ENCODE data around the gene CERS2. TPM values are rescaled to one million over a fixed set of nuclear protein-coding genes. Genes with fewer than 3 reads are reported as not detected.

The CERS2 gene
- total RNA-seq, 1 experiment from 2014 or later, result 226 TPM

GRCh38 chr1:150961756-150962155 is 12.9 kb downstream of the CERS2 start:
- intact Hi-C loops (cut with micrococcal nuclease; ENCODE audit: unreplicated experiment), result no loop called here
- DNase-seq, result no peak
- CTCF ChIA-PET, result no interaction called here
- Mint-ChIP-seq H3K36me3 (ENCODE audit: insufficient read depth, unreplicated experiment) (peaks cover 89% of the 10 kb centered on the region), H3K4me3 (ENCODE audit: low read depth, unreplicated experiment) (no peak overlapping the region), H3K27me3 (ENCODE audit: unreplicated experiment) (no peaks in the 10 kb centered on the region), H3K4me1 (ENCODE audit: low read depth, unreplicated experiment) (peaks cover 5% of the 10 kb centered on the region), H3K27ac (ENCODE audit: unreplicated experiment) (no peak overlapping the region), H3K9me3 (ENCODE audit: low read depth, unreplicated experiment) (no peaks in the 10 kb centered on the region)
- TF ChIP-seq CTCF (IDR thresholded peaks at IDR 0.05; ENCODE audit: unreplicated experiment), result no peak
- BruUV-seq (replicated peaks), result no TSS peak

- BruUV-seq (replicated peaks), result no TSS peak
- Mint-ChIP-seq H3K27me3 (ENCODE audit: unreplicated experiment) (no peaks in the 10 kb centered on the region), H3K4me3 (ENCODE audit: low read depth, unreplicated experiment) (no peak overlapping the region), H3K36me3 (ENCODE audit: insufficient read depth, unreplicated experiment) (peaks cover 87% of the 10 kb centered on the region), H3K27ac (ENCODE audit: unreplicated experiment) (no peak overlapping the region), H3K4me1 (ENCODE audit: low read depth, unreplicated experiment) (peaks cover 5% of the 10 kb centered on the region), H3K9me3 (ENCODE audit: low read depth, unreplicated experiment) (no peaks in the 10 kb centered on the region)
- TF ChIP-seq CTCF (IDR thresholded peaks at IDR 0.05; ENCODE audit: unreplicated experiment), result no peak
- no peak for DNase-seq
- intact Hi-C loops (cut with micrococcal nuclease; ENCODE audit: unreplicated experiment), result no loop called here
- CTCF ChIA-PET, result interaction anchor here (0.6 to 0.7 kb wide), 3 partner anchors 9 to 253 kb away, joined by 3 to 6 read pairs (median 4); no protein-coding TSS in a partner anchor
Measured at GRCh38 chr1:150960646-150961045, 14.0 kb downstream of the CERS2 start.

- intact Hi-C loops (cut with micrococcal nuclease; ENCODE audit: unreplicated experiment), result no loop called here
- no peak overlapping the region for H3K4me3 Mint-ChIP-seq (ENCODE audit: low read depth, unreplicated experiment)
- H3K4me1 Mint-ChIP-seq (ENCODE audit: low read depth, unreplicated experiment), result peaks cover 5% of the 10 kb centered on the region
- no peaks in the 10 kb centered on the region for H3K27me3 Mint-ChIP-seq (ENCODE audit: unreplicated experiment)
- DNase-seq, result no peak
- no peaks in the 10 kb centered on the region for H3K9me3 Mint-ChIP-seq (ENCODE audit: low read depth, unreplicated experiment)
- CTCF ChIA-PET, result interaction anchor here (0.6 to 1.8 kb wide), 3 partner anchors 16 to 131 kb away, joined by 3 to 6 read pairs (median 4); no protein-coding TSS in a partner anchor
- BruUV-seq (replicated peaks), result no TSS peak
- TF ChIP-seq CTCF (IDR thresholded peaks at IDR 0.05; ENCODE audit: unreplicated experiment), result no peak
- peaks cover 78% of the 10 kb centered on the region for H3K36me3 Mint-ChIP-seq (ENCODE audit: insufficient read depth, unreplicated experiment)
- H3K27ac Mint-ChIP-seq (ENCODE audit: unreplicated experiment), result no peak overlapping the region
Measured at GRCh38 chr1:150957666-150958065, 17.0 kb downstream of the CERS2 start.

GRCh38 chr1:150955280-150955679 is 19.4 kb downstream of the CERS2 start:
- no peaks in the 10 kb centered on the region for H3K27me3 Mint-ChIP-seq (ENCODE audit: unreplicated experiment)
- no peak overlapping the region for H3K4me3 Mint-ChIP-seq (ENCODE audit: low read depth, unreplicated experiment)
- no peak overlapping the region for H3K27ac Mint-ChIP-seq (ENCODE audit: unreplicated experiment)
- H3K36me3 Mint-ChIP-seq (ENCODE audit: insufficient read depth, unreplicated experiment), result peaks cover 66% of the 10 kb centered on the region
- H3K4me1 Mint-ChIP-seq (ENCODE audit: low read depth, unreplicated experiment), result peaks cover 5% of the 10 kb centered on the region
- no TSS peak for BruUV-seq (replicated peaks)
- CTCF ChIA-PET, result interaction anchor here (0.6 kb wide), 1 partner anchor 167 kb away, joined by 3 read pairs; no protein-coding TSS in a partner anchor
- intact Hi-C loops (cut with micrococcal nuclease; ENCODE audit: unreplicated experiment), result no loop called here
- DNase-seq, result no peak
- no peaks in the 10 kb centered on the region for H3K9me3 Mint-ChIP-seq (ENCODE audit: low read depth, unreplicated experiment)
- TF ChIP-seq CTCF (IDR thresholded peaks at IDR 0.05; ENCODE audit: unreplicated experiment), result no peak

All from Calu3 (cell line).